GM20000 (cell line): ENCODE measurements around the gene KXD1.
"Not testable (repeated sequence)": the region's sequence is repeated elsewhere in the genome, so short reads cannot be mapped to it uniquely, and the experiment has no call there.

Experiments used
- DNase-seq: peaks from one replicate; pipeline ENCODE4 v3.0.0; 2012; ENCODE audit warnings: low spot score
- CTCF ChIP-seq: IDR thresholded peaks from 2 replicates; pipeline ENCODE4 v1.5.1; 2012; ENCODE audit warnings: mild to moderate bottlenecking, control low read depth; ENCODE audit errors: extremely low read depth, missing control alignments

KXD1 gene

DNA sequence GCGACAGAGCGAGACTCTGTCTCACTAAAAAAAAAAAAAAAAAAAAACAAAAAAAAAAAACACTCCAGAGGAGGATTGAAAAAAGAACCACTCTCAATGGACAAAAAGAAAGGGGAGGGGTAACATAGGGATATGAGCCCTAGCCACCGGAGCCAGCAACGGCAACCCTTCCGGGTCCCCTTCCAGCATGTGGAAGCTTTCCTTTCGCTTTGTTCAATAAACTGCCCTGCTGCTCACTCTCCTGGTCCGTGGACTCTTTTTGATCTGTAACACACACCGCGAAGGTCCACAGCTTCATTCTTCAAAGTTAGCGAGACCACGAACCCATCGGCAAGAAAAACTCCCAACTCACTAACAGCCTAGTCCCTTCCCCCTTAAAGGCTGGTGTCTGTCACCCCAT is 29.9 kb downstream of the KXD1 start:
- no peak for DNase-seq
- no peak for TF ChIP-seq CTCF

DNA sequence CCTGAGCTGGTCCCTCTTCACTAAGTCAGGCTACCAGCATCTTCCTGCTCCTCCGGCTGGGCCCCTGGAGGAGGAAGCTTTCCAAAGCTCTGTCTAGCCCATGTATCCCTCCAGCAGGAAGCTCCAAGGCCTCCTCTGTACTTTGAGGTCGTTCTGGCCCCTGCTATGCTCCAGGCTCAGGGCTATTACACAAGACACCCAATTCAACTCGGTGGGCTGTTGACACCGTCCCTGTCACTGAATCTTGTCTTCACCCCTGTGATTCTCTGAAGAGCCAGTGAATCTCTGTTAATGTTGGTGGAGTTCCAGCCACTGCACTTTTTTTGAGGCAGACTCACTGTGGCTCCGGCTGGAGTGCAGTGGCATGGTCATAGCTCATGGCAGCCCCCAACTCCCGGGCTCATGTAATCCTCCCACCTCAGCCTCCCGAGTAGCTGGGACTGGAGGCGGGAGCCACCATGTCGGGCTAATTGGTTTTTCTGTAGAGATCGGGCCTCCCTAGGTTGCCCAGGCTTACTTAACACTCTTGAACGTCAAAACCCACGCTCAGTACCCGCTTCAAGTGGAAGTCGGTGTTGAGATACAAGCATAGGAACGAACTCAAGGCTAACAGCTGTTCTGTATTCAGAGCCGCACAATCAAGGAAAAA is 30.4 kb downstream of the KXD1 start:
- peak; percentile 8 for DNase-seq
- TF ChIP-seq CTCF, result no peak

- peak; percentile 93 for DNase-seq
- peak; percentile 95 for TF ChIP-seq CTCF
These were observed 31.1 kb downstream of the KXD1 start, which contains the start of gene REX1BD for GRCh38 chr19:18588611-18589379. Gene REX1BD (plus strand): TSS chr19:18588798. CDS start chr19:18588802, 4 bp downstream.

DNA sequence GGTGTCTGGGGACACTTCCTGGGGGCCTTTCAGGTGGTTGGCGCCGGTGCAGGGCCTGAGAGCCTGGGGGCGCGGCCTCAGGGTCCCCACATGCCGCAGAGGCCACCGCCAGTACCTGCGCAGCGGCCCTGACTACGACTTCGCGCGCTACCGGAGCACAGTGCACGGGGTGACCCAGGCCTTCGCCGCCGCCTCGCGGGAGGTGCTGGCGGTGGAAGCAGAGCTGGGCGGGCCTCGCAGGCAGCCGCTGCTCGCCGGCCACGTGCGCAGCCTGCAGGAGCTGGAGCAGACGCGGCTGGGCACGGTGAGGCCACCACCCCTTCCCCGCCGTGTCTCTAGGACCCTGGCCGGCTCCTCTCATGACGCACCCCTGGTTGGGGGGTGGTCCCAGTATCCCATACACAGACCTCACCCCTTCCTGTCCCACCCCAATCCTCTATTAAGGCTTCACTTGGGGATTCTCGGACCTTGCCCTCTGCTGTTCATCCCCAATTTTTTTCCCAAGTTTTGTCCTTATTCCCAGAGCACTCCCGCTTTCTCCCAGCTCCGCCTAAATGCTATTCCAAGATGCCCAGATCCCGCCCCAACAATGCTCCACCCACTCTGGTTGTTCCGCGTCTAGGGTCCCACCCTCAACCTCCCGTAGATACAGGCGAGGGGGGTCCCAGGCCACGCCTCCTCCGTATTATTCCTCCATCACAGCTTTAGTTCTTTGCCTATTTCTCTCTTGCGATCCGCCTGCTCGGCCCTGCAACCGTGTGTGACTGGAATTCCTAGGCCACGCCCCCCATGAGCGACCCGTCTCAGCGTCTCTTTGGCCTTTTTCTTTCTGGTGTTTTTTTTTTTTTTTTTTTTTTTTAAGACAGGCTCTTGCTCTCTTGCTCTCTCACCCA is 32.0 kb downstream of the KXD1 start:
- peak; percentile 81 for DNase-seq
- peak; percentile 4 for TF ChIP-seq CTCF

DNA sequence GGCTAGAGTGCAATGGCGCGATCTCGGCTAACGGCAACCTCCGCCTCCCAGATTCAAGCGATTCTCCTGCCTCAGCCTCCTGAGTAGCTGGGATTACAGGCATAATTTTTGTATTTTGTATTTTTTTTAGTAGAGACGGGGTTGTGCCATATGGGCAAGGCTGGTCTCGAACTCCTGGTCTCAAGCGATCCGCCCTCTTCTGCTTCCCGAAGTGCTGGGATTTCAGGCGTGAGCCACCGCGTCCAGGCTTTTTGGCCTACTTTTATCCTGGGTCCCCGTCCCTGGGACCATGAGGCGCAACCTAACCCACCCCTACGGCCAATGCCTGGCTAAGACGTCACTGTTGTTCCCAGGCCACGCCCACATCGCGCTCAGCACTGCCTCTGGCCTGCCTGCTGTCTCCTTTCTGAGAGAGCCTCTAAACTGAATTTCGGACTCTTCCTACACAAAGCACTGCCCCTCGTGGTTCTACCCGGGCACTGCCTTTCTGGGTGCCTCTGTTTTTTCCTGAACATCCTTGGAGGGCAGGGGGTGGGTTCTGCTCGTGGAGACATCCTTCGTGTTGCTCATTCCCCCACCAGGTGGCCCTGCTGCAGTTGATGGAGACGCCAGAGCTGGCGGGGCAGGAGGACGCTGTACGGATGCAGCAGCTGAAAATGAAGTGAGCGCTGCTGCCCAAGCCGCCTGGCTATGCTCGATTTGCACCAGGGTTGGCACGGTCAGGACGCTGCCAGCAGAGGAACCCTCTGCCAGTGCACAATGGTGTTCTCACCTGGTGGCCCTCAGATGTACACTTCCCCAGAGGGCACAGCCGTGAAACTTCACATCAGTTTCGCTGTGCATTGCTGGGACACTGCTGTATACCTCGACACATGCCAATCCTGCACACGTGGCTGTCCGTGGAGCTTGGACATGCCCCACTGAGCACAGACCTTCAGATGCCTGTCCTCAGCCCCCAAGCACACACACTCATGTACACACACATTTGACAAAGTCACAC is 32.9 kb downstream of the KXD1 start:
- peak; percentile 49 for DNase-seq
- no peak for TF ChIP-seq CTCF

- DNase-seq, result no peak
- no peak for TF ChIP-seq CTCF
These were observed 34.2 kb downstream of the KXD1 start for GRCh38 chr19:18591735-18592385.

DNA sequence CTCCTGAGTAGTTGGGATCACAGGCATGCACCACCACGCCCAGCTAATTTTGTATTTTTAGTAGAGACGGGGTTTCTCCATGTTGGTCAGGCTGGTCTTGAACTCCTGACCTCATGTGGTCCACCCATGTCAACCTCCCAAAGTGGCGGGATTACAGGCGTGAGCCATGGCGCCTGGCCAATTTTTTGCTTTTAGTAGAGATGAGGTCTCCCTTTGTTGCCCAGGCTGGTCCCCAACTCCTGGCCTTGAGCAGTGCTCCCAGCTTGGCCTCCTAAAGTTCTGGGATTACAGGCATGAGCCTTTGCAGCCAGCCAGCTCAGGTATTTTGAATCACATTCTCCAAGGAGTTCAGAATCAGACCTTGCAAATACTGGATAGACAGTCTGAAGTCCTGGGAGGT is 35.1 kb downstream of the KXD1 start:
- DNase-seq, result not testable (repeated sequence)
